NCI-H524 (cell line): ENCODE results near the gene CYLD.

Experiments
- DNase-seq, 2 experiments: peaks; one replicate each; lab custom pipeline; 2025; lab: John Stamatoyannopoulos, UW

CYLD gene

GRCh38 chr16:50711862-50712559, 29.9 kb upstream of the CYLD start:
- no peak for DNase-seq

- no peak for DNase-seq
These were observed 29.4 kb upstream of the CYLD start for GRCh38 chr16:50712560-50712898.

GRCh38 chr16:50712956-50713355, 28.9 kb upstream of the CYLD start:
- no peak for DNase-seq

GRCh38 chr16:50717091-50717490, 24.8 kb upstream of the CYLD start:
- no peak for DNase-seq

- DNase-seq, result no peak
These were observed 24.4 kb upstream of the CYLD start for GRCh38 chr16:50717494-50717893.

- no peak for DNase-seq
These were observed 23.7 kb upstream of the CYLD start for GRCh38 chr16:50718061-50718760.

GRCh38 chr16:50718761-50719400, 23.0 kb upstream of the CYLD start:
- peak; percentile 17 to 69 for DNase-seq

GRCh38 chr16:50719401-50720337, 22.2 kb upstream of the CYLD start:
- no peak for DNase-seq

- DNase-seq, result no peak
These were observed 20.1 kb upstream of the CYLD start for GRCh38 chr16:50721549-50722404.

GRCh38 chr16:50722405-50722737, 19.5 kb upstream of the CYLD start:
- no peak for DNase-seq

GRCh38 chr16:50722960-50723359, 18.9 kb upstream of the CYLD start:
- DNase-seq, result no peak

GRCh38 chr16:50724306-50724705, 17.6 kb upstream of the CYLD start:
- DNase-seq, result no peak

GRCh38 chr16:50731130-50731988, 10.5 kb upstream of the CYLD start:
- no peak for DNase-seq

GRCh38 chr16:50731989-50732832, 9.7 kb upstream of the CYLD start:
- DNase-seq, result no peak

GRCh38 chr16:50733468-50733867, 8.4 kb upstream of the CYLD start:
- DNase-seq, result no peak

- no peak for DNase-seq
These were observed 6.2 kb upstream of the CYLD start for GRCh38 chr16:50735629-50736122.

GRCh38 chr16:50736448-50736847, 5.4 kb upstream of the CYLD start:
- DNase-seq, result no peak

GRCh38 chr16:50737420-50737959, 4.4 kb upstream of the CYLD start:
- no peak for DNase-seq

GRCh38 chr16:50739031-50739430, 2.9 kb upstream of the CYLD start:
- no peak for DNase-seq
